H1 (cell line): ENCODE measurements around the gene ADH1B.

Experiments
- CHD2 ChIP-seq: IDR thresholded peaks from 2 replicates; pipeline ENCODE4 v1.6.1; 2012; ENCODE audit warnings: low read length, improper control_type of control experiment
- CTCF ChIP-seq, 3 experiments: IDR thresholded peaks; 1 replicate in 2 of 3; 2 replicates in 1 of 3; pipeline versions ENCODE4 v1.5.1 to v1.6.1; 2011; ENCODE audit warnings: low read length in 3 of 3, mild to moderate bottlenecking in 3 of 3, inconsistent platforms in 2 of 3, low read depth in 1 of 3, moderate library complexity in 1 of 3; ENCODE audit not compliant: insufficient read depth in 1 of 3; ENCODE audit errors: control extremely low read depth in 1 of 3
- EP300 ChIP-seq, 2 experiments: IDR thresholded peaks; 1 replicate in 1 of 2; 2 replicates in 1 of 2; pipeline ENCODE4 v1.6.1; 2011 to 2012; ENCODE audit warnings: low read depth in 2 of 2, low read length in 2 of 2, mild to moderate bottlenecking in 2 of 2, borderline replicate concordance in 1 of 2, inconsistent platforms in 1 of 2, moderate library complexity in 1 of 2
- EZH2 ChIP-seq: fragments of 200-600 bp; sonication (generic); IDR thresholded peaks from 2 replicates; pipeline ENCODE4 v1.7.1; 2012; ENCODE audit warnings: low read depth, mild to moderate bottlenecking, moderate library complexity, low read length, inconsistent platforms; ENCODE audit not compliant: severe bottlenecking
- FOSL1 ChIP-seq: IDR thresholded peaks from 2 replicates; pipeline ENCODE4 v1.6.1; 2011; ENCODE audit warnings: mild to moderate bottlenecking, low read depth, low read length, moderate library complexity; ENCODE audit not compliant: insufficient read depth
- MAFK ChIP-seq: IDR thresholded peaks from 2 replicates; pipeline ENCODE4 v1.6.1; 2012; ENCODE audit warnings: low read depth, mild to moderate bottlenecking, improper control_type of control experiment, low read length
- MAX ChIP-seq: IDR thresholded peaks from 2 replicates; pipeline ENCODE4 v1.6.1; 2012; ENCODE audit warnings: inconsistent platforms
- POLR2A ChIP-seq, 2 experiments: IDR thresholded peaks; 1 replicate in 1 of 2; 2 replicates in 1 of 2; pipeline ENCODE4 v1.6.1; 2011; ENCODE audit warnings: low read depth in 2 of 2, low read length in 2 of 2, mild to moderate bottlenecking in 2 of 2; ENCODE audit errors: control extremely low read depth in 1 of 2
- POU5F1 ChIP-seq: IDR thresholded peaks from 2 replicates; pipeline ENCODE4 v1.6.1; 2011; ENCODE audit warnings: low read depth, mild to moderate bottlenecking, low read length, moderate library complexity
- SIX5 ChIP-seq: IDR thresholded peaks from 2 replicates; pipeline ENCODE4 v1.6.1; 2011; ENCODE audit warnings: mild to moderate bottlenecking, low read depth, low read length
- TBP ChIP-seq: IDR thresholded peaks from 2 replicates; pipeline ENCODE4 v1.6.1; 2011; ENCODE audit warnings: low read depth, low read length, improper control_type of control experiment
- ZNF274 ChIP-seq: IDR thresholded peaks from 2 replicates; pipeline ENCODE4 v1.7.0; 2012; ENCODE audit warnings: low read length, borderline replicate concordance; ENCODE audit errors: extremely low read depth

DNA sequence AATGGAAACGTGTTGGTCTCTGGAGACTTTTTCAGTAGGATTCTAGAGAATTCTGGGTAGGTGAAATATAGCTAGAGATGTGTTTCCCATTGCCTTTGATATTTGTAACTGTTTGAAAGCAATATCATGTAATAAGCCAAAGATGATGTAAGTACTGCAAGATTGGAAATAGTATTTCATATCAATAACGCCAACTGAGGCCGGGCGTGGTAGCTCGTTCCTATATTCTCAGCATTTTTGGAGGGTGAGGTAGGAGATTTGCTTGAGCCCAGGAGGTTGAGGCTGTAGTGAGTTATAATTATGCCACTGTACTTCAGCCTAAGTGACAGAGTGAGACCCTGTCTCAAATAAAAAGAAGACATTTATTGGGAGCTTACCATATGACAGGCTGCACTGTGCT lies 39.9 kb downstream of the ADH1B start:
- TF ChIP-seq EP300 (IDR thresholded peaks at IDR 0.05; ENCODE audit: borderline replicate concordance in 1 of 2, low read depth in 2 of 2, low read length in 2 of 2) (no peak), POU5F1 (no peak), POLR2A (IDR thresholded peaks at IDR 0.05; ENCODE audit: control extremely low read depth in 1 of 2, low read depth in 2 of 2, low read length in 2 of 2) (no peak), ZNF274 (no peak), FOSL1 (no peak), CTCF (IDR thresholded peaks at IDR 0.05; ENCODE audit: control extremely low read depth in 1 of 3, insufficient read depth in 1 of 3, low read depth in 1 of 3, low read length in 3 of 3) (no peak), MAX (no peak), CHD2 (no peak), TBP (no peak), MAFK (no peak), EZH2 (no peak), SIX5 (no peak)
